ENCODE data around the gene TMEM108. TPM values are rescaled to one million over a fixed set of nuclear protein-coding genes. Genes with fewer than 3 reads are reported as not detected.

Gene TMEM108
- polyA plus RNA-seq, 1 of the 3 experiments (the other 2 are of a cell fraction), result 8.6 TPM

- Histone ChIP-seq H3K9ac (peak overlapping the region; percentile 46), H3K9me3 (no peaks in the 10 kb centered on the region), H3K36me3 (replicated peaks in 1 of 2; ENCODE audit: control insufficient read depth in 1 of 2, insufficient read depth in 2 of 2, low read length in 1 of 2) (no peaks in the 10 kb centered on the region), H3F3A (replicated peaks; ENCODE audit: insufficient read depth) (peaks cover 20% of the 10 kb centered on the region), H4K20me1 (ENCODE audit: insufficient read depth) (no peaks in the 10 kb centered on the region), H3K27me3 (ENCODE audit: insufficient read depth) (no peaks in the 10 kb centered on the region), H3K27ac (ENCODE audit: low read depth in 2 of 2, low read length in 1 of 2) (peak overlapping the region; percentile 45 to 82), H3K9me2 (no peaks in the 10 kb centered on the region), H3K79me2 (ENCODE audit: insufficient read depth) (no peaks in the 10 kb centered on the region), H3K4me2 (peak overlapping the region; percentile 49), H3K4me1 (ENCODE audit: control insufficient read depth in 1 of 2, insufficient read depth in 2 of 2, low read depth in 1 of 2, low read length in 1 of 2) (peaks cover 17 to 29% of the 10 kb centered on the region in 2 experiments; a peak in 3 of 4 replicates), H3K4me3 (ENCODE audit: low read depth in 2 of 2, low read length in 1 of 2) (peak overlapping the region; percentile 3 to 17; a peak in 2 of 4 replicates), H2AFZ (ENCODE audit: low read depth) (0 out of 2 replicates have a peak overlapping the region, but pooled peaks have one; percentile 21)
- CTCF ChIA-PET, result interaction anchor here (1.2 kb wide), 1 partner anchor 260 kb away, joined by 3 read pairs; no protein-coding TSS in a partner anchor
- TF ChIP-seq FOXM1 (IDR thresholded peaks at IDR 0.05; ENCODE audit: low read depth) (peak; percentile 85), RCOR1 (IDR thresholded peaks at IDR 0.05; ENCODE audit: low read length) (no peak), FOSL2 (IDR thresholded peaks at IDR 0.05; ENCODE audit: borderline replicate concordance, low read depth) (peak; percentile 89), CHD2 (IDR thresholded peaks at IDR 0.05; ENCODE audit: low read length, partially characterized antibody) (no peak), ELF1 (IDR thresholded peaks at IDR 0.05) (peak; percentile 14; the same call in 1 of the 2 replicates), RFX5 (IDR thresholded peaks at IDR 0.05; ENCODE audit: low read length) (no peak), TEAD4 (IDR thresholded peaks at IDR 0.05; ENCODE audit: borderline replicate concordance, insufficient read depth) (peak; percentile 90), RAD21 (IDR thresholded peaks at IDR 0.05; ENCODE audit: low read length) (no peak), NFIC (IDR thresholded peaks at IDR 0.05; ENCODE audit: borderline replicate concordance) (peak; percentile 76), CTCF (IDR thresholded peaks at IDR 0.05) (no peak), PBX3 (IDR thresholded peaks at IDR 0.05) (peak; percentile 87), MAX (IDR thresholded peaks at IDR 0.05; ENCODE audit: low read depth) (peak; percentile 61; the same call in 1 of the 2 replicates), ZBTB33 (IDR thresholded peaks at IDR 0.05; ENCODE audit: borderline replicate concordance, low read depth) (peak; percentile 54; the same call in 1 of the 2 replicates), YY1 (IDR thresholded peaks at IDR 0.05; ENCODE audit: low read depth) (no peak), SMC3 (IDR thresholded peaks at IDR 0.05; ENCODE audit: low read depth, low read length) (no peak), GATA2 (CRISPR knock-in tag; IDR thresholded peaks at IDR 0.05) (no peak), NRF1 (IDR thresholded peaks at IDR 0.05; ENCODE audit: low read depth, low read length) (no peak), SIN3A (IDR thresholded peaks at IDR 0.05; ENCODE audit: borderline replicate concordance, low read depth, low read length) (0 out of 2 replicates have a peak, but pooled peaks have one; percentile 13), REST (IDR thresholded peaks at IDR 0.05; ENCODE audit: low read depth, low read length) (no peak), RXRA (IDR thresholded peaks at IDR 0.05; ENCODE audit: borderline replicate concordance, low read depth) (peak; percentile 94), TCF12 (IDR thresholded peaks at IDR 0.05) (peak; percentile 91), JUND (IDR thresholded peaks at IDR 0.05) (peak; percentile 95), POLR2AphosphoS5 (IDR thresholded peaks at IDR 0.05; ENCODE audit: low read depth, low read length) (no peak), EP300 (IDR thresholded peaks at IDR 0.05; ENCODE audit: borderline replicate concordance in 1 of 2, low read depth in 1 of 2, low read length in 1 of 2) (peak; percentile 61 to 94), USF1 (IDR thresholded peaks at IDR 0.05; ENCODE audit: borderline replicate concordance, low read depth) (no peak)
- POLR2A ChIA-PET, result no interaction called here
- WGBS (ENCODE audit: low lambda C conversion rate), result 11% methylated on average over 3 of the region's 3 CpGs
- no peak for DNase-seq
These were observed 263.0 kb downstream of the TMEM108 start for GRCh38 chr3:133301194-133301593.

Measured in SK-N-SH (cell line).